Type B pancreatic cell (in vitro differentiated cells): ENCODE measurements around the gene SLC2A10. TPM values are rescaled to one million over a fixed set of nuclear protein-coding genes. Genes with fewer than 3 reads are reported as not detected.

ENCODE experiments used
- DNase-seq: peaks from one replicate; pipeline ENCODE4 v3.0.0; 2021; ENCODE audit warnings: mixed read lengths; ENCODE audit not compliant: unreplicated experiment; ENCODE audit errors: extremely low spot score
- H3K27ac Mint-ChIP-seq: 2 replicates; pipeline ENCODE4 v1.8.0; 2021; ENCODE audit warnings: mild to moderate bottlenecking, mixed read lengths
- H3K27me3 Mint-ChIP-seq: 2 replicates; pipeline ENCODE4 v1.8.0; 2021; ENCODE audit warnings: mixed read lengths
- H3K36me3 Mint-ChIP-seq: 2 replicates; pipeline ENCODE4 v1.8.0; 2021; ENCODE audit warnings: mixed read lengths
- H3K4me1 Mint-ChIP-seq: one replicate; pipeline ENCODE4 v1.8.0; 2021; ENCODE audit warnings: mixed read lengths; ENCODE audit not compliant: unreplicated experiment
- H3K4me3 Mint-ChIP-seq: 2 replicates; pipeline ENCODE4 v1.8.0; 2021; ENCODE audit warnings: mild to moderate bottlenecking, mixed read lengths
- H3K9me3 Mint-ChIP-seq: 2 replicates; pipeline ENCODE4 v1.8.0; 2021; ENCODE audit warnings: mixed read lengths
- total RNA-seq: library from RNA; stranded (reverse); gene quantifications from 2 replicates; pipeline ENCODE4 v1.2.1, GENCODE V29; 2021; ENCODE audit warnings: low replicate concordance
- TF ChIP-seq, protein P1 (sequence below): fragments of 200-600 bp; sonication (generic); conservative IDR thresholded peaks from 2 replicates; pipeline ENCODE4 v1.5.0; 2021; ENCODE audit warnings: antibody characterized with exemption, mild to moderate bottlenecking

SLC2A10 gene
- total RNA-seq, 1 donor from 2014 or later: 15.8 TPM

GRCh38 chr20:46705378-46705729 lies 4.1 kb upstream of the SLC2A10 start:
- Mint-ChIP-seq H3K4me3 (no peak overlapping the region), H3K4me1 (peaks cover 24% of the 10 kb centered on the region), H3K36me3 (no peaks in the 10 kb centered on the region), H3K27me3 (peaks cover 4% of the 10 kb centered on the region), H3K9me3 (no peaks in the 10 kb centered on the region), H3K27ac (no peak overlapping the region)
- no peak for DNase-seq
- TF ChIP-seq, protein P1, sequence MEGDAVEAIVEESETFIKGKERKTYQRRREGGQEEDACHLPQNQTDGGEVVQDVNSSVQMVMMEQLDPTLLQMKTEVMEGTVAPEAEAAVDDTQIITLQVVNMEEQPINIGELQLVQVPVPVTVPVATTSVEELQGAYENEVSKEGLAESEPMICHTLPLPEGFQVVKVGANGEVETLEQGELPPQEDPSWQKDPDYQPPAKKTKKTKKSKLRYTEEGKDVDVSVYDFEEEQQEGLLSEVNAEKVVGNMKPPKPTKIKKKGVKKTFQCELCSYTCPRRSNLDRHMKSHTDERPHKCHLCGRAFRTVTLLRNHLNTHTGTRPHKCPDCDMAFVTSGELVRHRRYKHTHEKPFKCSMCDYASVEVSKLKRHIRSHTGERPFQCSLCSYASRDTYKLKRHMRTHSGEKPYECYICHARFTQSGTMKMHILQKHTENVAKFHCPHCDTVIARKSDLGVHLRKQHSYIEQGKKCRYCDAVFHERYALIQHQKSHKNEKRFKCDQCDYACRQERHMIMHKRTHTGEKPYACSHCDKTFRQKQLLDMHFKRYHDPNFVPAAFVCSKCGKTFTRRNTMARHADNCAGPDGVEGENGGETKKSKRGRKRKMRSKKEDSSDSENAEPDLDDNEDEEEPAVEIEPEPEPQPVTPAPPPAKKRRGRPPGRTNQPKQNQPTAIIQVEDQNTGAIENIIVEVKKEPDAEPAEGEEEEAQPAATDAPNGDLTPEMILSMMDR: no peak

DNA sequence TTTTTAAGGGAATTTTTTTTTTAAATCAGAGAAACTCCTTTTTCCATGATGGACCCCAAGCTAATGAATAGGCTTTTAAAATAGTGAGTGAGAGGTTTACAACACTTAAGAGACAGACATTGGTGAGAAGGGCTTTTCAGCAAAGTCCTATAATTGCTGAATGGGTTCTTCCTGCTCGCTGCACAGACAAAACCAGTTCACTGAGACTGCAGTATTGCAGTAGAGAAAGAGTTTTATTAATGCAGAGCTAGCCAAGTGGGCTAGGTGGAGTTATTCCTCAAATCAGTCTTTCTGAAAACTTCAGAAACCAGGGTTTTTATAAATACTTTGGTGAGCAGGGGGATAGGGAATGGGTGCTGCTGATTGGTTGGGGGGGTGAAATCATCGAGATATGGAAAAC lies 3.2 kb upstream of the SLC2A10 start:
- Mint-ChIP-seq H3K4me3 (no peak overlapping the region), H3K36me3 (no peaks in the 10 kb centered on the region), H3K27me3 (peaks cover 4% of the 10 kb centered on the region), H3K27ac (no peak overlapping the region), H3K4me1 (peaks cover 29% of the 10 kb centered on the region), H3K9me3 (no peaks in the 10 kb centered on the region)
- TF ChIP-seq, protein P1: no peak
- DNase-seq: no peak

DNA sequence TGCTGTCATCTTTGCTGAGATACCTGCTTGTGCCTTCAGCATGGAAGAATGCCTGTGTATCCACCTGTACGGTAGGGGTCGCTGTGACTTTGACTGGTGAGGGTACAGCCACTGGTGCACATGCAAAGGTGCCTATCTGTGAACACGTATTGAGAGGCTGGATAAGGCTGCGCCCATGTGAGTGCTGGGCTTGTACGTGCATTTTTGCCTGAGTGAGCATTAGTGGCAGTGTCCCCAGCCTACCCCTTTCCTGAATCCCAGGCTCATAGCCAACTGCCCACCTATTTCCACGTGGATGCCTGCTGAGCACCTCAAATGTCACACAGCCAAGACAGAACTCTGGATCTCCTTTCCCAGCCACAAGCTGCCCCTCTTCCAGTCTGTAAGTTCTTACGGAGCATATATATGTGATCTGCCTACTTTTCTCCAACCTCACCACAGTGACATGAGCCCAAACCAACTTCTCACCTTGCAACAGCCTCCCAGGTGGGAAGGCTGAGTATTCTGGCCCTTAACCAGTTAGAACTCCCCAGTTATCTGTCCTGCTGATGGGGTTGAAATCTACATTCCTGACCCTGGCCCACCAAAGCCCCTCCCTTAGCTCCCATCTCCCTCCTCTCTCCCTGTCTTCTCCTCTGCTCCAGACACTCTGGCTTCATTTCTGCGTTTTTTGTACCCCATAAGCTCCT lies 1.1 kb upstream of the SLC2A10 start:
- H3K4me1 Mint-ChIP-seq: peaks cover 33% of the 10 kb centered on the region
- H3K36me3 Mint-ChIP-seq: no peaks in the 10 kb centered on the region
- no peaks in the 10 kb centered on the region for H3K9me3 Mint-ChIP-seq
- peak overlapping the region; percentile 91 for H3K4me3 Mint-ChIP-seq
- peaks cover 4% of the 10 kb centered on the region for H3K27me3 Mint-ChIP-seq
- TF ChIP-seq, protein P1: peak; percentile 51
- H3K27ac Mint-ChIP-seq: peak overlapping the region; percentile 96
- DNase-seq: no peak

GRCh38 chr20:46709055-46709458 lies 392 bp upstream of the SLC2A10 start:
- no peak for DNase-seq
- no peaks in the 10 kb centered on the region for H3K36me3 Mint-ChIP-seq
- H3K9me3 Mint-ChIP-seq: no peaks in the 10 kb centered on the region
- peak overlapping the region; percentile 96 for H3K27ac Mint-ChIP-seq
- peaks cover 37% of the 10 kb centered on the region for H3K4me1 Mint-ChIP-seq
- TF ChIP-seq, protein P1: no peak
- peak overlapping the region; percentile 91 for H3K4me3 Mint-ChIP-seq
- H3K27me3 Mint-ChIP-seq: peaks cover 4% of the 10 kb centered on the region

DNA sequence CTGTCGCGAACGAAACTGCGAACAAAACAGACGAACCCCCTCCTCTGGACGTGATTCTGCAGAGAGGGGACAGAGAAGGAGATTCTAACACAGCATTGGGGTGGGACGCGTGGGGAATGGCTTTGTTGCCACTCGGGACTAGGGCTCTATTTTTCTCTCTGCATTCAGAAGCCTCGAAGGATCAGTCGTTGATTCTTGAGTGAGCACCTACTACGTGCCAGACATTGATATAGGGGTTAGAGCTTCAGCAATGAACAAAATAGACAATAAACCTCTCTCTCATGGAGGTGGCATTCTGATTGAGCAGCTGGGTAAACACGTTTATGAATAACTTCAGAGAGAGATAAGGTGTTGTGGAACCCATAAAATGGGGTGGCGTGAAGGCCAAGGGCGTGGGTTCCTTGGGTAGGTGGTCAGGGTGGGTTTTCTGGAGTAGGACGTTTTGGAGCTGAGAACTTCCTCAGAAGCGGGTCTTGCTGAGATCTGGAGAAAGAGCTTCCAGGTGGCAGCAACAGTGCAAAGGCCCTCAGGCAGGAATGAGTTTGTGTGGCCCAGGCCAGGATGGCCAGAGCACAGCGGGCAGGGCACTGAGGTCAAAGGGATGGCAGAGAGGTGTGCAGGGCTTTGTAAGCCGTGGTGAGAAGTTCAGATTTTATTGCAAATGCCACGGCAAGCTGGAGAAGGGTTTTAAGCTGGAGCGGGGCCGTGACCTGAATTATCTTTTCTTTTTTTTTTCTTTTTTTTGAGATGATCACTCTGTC lies 884 bp downstream of the SLC2A10 start:
- H3K4me1 Mint-ChIP-seq: peaks cover 36% of the 10 kb centered on the region
- TF ChIP-seq, protein P1: no peak
- peak overlapping the region; percentile 93 for H3K4me3 Mint-ChIP-seq
- no peak for DNase-seq
- H3K27me3 Mint-ChIP-seq: peaks cover 4% of the 10 kb centered on the region
- no peaks in the 10 kb centered on the region for H3K36me3 Mint-ChIP-seq
- H3K27ac Mint-ChIP-seq: peak overlapping the region; percentile 88
- H3K9me3 Mint-ChIP-seq: no peaks in the 10 kb centered on the region
